Nephron (organoid): ENCODE results near the gene MKI67.

Experiments
- H3K27ac Mint-ChIP-seq, 3 experiments: 2 replicates each; pipeline ENCODE4 v1.8.0; 2020; ENCODE audit warnings: mixed read lengths in 3 of 3, mild to moderate bottlenecking in 2 of 3, moderate library complexity in 1 of 3
- H3K27me3 Mint-ChIP-seq: 2 replicates; pipeline ENCODE4 v1.8.0; 2021; ENCODE audit warnings: low read depth, mild to moderate bottlenecking, moderate library complexity, mixed read lengths
- H3K36me3 Mint-ChIP-seq: 2 replicates; pipeline ENCODE4 v1.8.0; 2020; ENCODE audit warnings: low read depth, mixed read lengths
- H3K4me1 Mint-ChIP-seq: 2 replicates; pipeline ENCODE4 v1.8.0; 2020; ENCODE audit warnings: mixed read lengths
- H3K4me3 Mint-ChIP-seq, 3 experiments: 2 replicates each; pipeline ENCODE4 v1.8.0; 2020; ENCODE audit warnings: mild to moderate bottlenecking in 3 of 3, mixed read lengths in 3 of 3, moderate library complexity in 2 of 3
- H3K9me3 Mint-ChIP-seq: 2 replicates; pipeline ENCODE4 v1.8.0; 2020; ENCODE audit warnings: mixed read lengths
- TF ChIP-seq, protein P1 (sequence below), 3 experiments: fragments of 200-600 bp; sonication (generic); IDR thresholded peaks; one replicate each; pipeline ENCODE4 v1.5.0; 2021; ENCODE audit warnings: antibody characterized with exemption in 3 of 3; ENCODE audit not compliant: unreplicated experiment in 3 of 3

MKI67 gene

DNA sequence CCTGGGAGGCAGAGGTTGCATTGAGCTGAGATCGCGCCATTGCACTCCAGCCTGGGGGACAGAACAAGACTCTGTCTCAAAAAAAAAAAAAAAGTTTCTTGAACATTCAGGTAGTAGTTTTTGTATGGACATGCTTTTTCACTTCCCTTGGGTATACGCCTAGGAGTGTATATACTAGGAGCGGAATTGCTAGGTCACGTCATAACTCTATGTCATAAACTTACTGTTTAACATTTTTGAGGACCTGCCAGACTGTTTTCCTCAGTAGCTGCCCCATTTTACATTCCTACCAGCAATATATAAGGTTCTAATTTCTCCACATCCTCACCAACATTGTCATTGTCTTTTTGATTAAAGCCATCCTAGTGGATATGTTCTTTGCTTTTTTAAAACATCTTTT, 51.6 kb downstream of the MKI67 start:
- peaks cover 3% of the 10 kb centered on the region for H3K9me3 Mint-ChIP-seq
- TF ChIP-seq, protein P1, sequence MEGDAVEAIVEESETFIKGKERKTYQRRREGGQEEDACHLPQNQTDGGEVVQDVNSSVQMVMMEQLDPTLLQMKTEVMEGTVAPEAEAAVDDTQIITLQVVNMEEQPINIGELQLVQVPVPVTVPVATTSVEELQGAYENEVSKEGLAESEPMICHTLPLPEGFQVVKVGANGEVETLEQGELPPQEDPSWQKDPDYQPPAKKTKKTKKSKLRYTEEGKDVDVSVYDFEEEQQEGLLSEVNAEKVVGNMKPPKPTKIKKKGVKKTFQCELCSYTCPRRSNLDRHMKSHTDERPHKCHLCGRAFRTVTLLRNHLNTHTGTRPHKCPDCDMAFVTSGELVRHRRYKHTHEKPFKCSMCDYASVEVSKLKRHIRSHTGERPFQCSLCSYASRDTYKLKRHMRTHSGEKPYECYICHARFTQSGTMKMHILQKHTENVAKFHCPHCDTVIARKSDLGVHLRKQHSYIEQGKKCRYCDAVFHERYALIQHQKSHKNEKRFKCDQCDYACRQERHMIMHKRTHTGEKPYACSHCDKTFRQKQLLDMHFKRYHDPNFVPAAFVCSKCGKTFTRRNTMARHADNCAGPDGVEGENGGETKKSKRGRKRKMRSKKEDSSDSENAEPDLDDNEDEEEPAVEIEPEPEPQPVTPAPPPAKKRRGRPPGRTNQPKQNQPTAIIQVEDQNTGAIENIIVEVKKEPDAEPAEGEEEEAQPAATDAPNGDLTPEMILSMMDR (IDR thresholded peaks at IDR 0.05; ENCODE audit: unreplicated experiment in 3 of 3): no peak
- H3K27me3 Mint-ChIP-seq: peaks cover 10% of the 10 kb centered on the region
- peaks cover 13% of the 10 kb centered on the region for H3K36me3 Mint-ChIP-seq
- H3K27ac Mint-ChIP-seq: no peak overlapping the region
- no peaks in the 10 kb centered on the region for H3K4me1 Mint-ChIP-seq
- H3K4me3 Mint-ChIP-seq: no peak overlapping the region

DNA sequence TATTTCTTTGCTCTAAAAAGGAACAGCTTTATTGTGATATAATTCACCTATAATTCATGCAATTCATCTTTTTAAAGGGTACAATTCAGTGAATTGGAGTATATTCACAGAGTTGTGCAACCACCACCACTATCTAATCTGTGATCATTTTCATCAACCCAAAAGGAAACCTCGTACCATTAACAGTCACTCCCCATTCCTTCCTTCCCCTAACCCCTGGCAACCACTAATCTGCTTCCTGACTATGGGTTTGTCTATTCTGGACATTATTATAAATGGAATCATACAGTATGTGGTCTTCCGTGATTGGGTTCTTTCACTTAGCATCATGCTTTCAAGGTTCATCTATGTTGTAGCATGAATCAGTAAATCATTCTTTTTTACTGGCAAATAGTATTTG, 52.3 kb downstream of the MKI67 start:
- Mint-ChIP-seq H3K4me1 (no peaks in the 10 kb centered on the region), H3K27ac (no peak overlapping the region), H3K4me3 (no peak overlapping the region), H3K36me3 (peaks cover 13% of the 10 kb centered on the region), H3K9me3 (peaks cover 3% of the 10 kb centered on the region), H3K27me3 (peaks cover 13% of the 10 kb centered on the region)
- TF ChIP-seq, protein P1 (IDR thresholded peaks at IDR 0.05; ENCODE audit: unreplicated experiment in 3 of 3): no peak

DNA sequence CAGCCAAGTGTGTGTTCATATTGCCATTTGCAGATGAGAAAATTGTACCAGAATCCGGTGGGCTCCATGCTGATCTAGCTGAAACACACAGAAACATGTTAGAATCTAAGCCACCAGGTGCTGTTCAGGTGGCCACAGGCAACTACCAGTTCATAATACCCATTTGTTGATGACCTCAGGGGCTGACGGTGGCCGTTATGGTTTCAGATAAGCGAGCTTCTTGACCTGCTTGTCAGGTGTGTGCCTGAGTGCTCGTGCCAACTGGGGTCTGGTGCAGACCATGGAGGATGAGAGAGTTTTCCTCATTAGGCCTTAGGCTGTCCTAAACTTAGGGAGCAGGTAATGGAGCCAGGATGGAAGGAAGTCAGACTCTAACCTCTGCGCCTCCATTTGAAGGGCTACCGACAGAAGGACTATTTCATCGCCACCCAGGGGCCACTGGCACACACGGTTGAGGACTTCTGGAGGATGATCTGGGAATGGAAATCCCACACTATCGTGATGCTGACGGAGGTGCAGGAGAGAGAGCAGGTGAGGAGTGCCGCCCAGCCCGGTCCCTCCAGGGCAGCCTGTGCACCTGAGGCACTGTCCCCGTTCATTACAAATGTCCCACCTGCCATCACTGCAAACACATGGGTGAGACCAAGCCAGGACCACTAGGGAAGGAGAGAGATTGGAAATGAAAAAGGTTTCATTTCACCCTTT, 53.1 kb downstream of the MKI67 start:
- H3K9me3 Mint-ChIP-seq: peaks cover 3% of the 10 kb centered on the region
- H3K27me3 Mint-ChIP-seq: peaks cover 13% of the 10 kb centered on the region
- H3K4me3 Mint-ChIP-seq: no peak overlapping the region

DNA sequence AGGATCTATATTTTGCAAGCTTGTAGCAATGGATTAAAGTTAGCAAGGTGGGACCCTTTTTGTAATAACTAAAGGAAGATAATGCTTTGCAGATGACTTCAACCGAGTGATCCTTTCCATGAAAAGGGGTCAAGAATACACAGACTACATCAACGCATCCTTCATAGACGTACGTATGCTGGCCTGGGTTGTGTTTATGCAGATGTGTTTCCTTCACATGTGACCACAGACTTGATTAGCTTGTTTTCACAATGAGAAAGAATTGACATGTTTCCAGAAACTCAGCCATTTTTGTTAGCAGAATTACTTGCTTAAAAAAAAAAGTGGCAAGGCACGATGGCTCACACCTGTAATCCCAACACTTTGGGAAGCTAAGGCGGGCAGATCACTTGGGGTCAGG, 54.2 kb downstream of the MKI67 start:
- TF ChIP-seq, protein P1 (IDR thresholded peaks at IDR 0.05; ENCODE audit: unreplicated experiment in 3 of 3): no peak
- Mint-ChIP-seq H3K27me3 (peaks cover 16% of the 10 kb centered on the region), H3K27ac (no peak overlapping the region), H3K4me1 (no peaks in the 10 kb centered on the region), H3K9me3 (peaks cover 3% of the 10 kb centered on the region), H3K36me3 (peaks cover 17% of the 10 kb centered on the region), H3K4me3 (no peak overlapping the region)

More for the DNA sequence above, 53.1 kb downstream of the MKI67 start:
- no peak overlapping the region for H3K27ac Mint-ChIP-seq
- TF ChIP-seq, protein P1 (IDR thresholded peaks at IDR 0.05; ENCODE audit: unreplicated experiment in 3 of 3): no peak
- H3K36me3 Mint-ChIP-seq: peaks cover 13% of the 10 kb centered on the region
- H3K4me1 Mint-ChIP-seq: no peaks in the 10 kb centered on the region

DNA sequence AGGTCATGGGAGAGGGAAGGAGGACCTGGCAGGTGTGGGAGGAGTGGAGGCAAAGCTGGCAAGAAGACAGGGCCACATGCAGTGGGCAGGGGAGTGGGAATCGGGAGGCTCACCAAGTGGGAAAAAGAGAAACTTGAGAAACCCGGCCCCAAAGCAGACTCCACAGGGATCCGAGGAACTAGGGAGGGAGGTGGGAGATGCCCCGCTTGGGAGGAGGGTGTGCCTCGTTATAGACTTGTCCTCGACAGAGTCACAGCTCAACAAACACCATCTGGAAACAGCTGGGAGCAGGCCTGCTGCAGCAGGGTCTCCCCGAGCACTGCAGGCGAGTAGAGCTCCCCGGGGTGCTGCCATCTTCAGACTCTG, 54.8 kb downstream of the MKI67 start:
- peaks cover 21% of the 10 kb centered on the region for H3K36me3 Mint-ChIP-seq
- no peak overlapping the region for H3K4me3 Mint-ChIP-seq
- peaks cover 13% of the 10 kb centered on the region for H3K27me3 Mint-ChIP-seq
- TF ChIP-seq, protein P1 (IDR thresholded peaks at IDR 0.05; ENCODE audit: unreplicated experiment in 3 of 3): no peak
- H3K9me3 Mint-ChIP-seq: peaks cover 3% of the 10 kb centered on the region
- no peaks in the 10 kb centered on the region for H3K4me1 Mint-ChIP-seq
- H3K27ac Mint-ChIP-seq: no peak overlapping the region
